ENCODE data around the gene ZNF607. TPM values are rescaled to one million over a fixed set of nuclear protein-coding genes. Genes with fewer than 3 reads are reported as not detected.

The ZNF607 gene
- total RNA-seq, 1 experiment from 2014 or later = 2.9 TPM

- in situ Hi-C loops (cut with HindIII; ENCODE audit: low pct_unique_long_range_greater_than_20kb, low sequenced_read_pairs) = no loop called here
- DNase-seq (ENCODE audit: low read depth, low spot score) = peak; percentile 73
Measured at GRCh38 chr19:37655689-37656371, 63.7 kb downstream of the ZNF607 start.

GRCh38 chr19:37655301-37655688, 64.3 kb downstream of the ZNF607 start, which contains the start of gene ZFP30:
Gene ZFP30, minus strand, starts transcription at chr19:37655465. Its CDS starts 7,643 bp downstream, at chr19:37647822.
- peak; percentile 79 for DNase-seq (ENCODE audit: low read depth, low spot score)
- in situ Hi-C loops (cut with HindIII; ENCODE audit: low pct_unique_long_range_greater_than_20kb, low sequenced_read_pairs) = no loop called here

- peak; percentile 19 for DNase-seq (ENCODE audit: low read depth, low spot score)
- in situ Hi-C loops (cut with HindIII; ENCODE audit: low pct_unique_long_range_greater_than_20kb, low sequenced_read_pairs) = no loop called here
Measured at GRCh38 chr19:37654629-37655300, 64.8 kb downstream of the ZNF607 start.

DNA sequence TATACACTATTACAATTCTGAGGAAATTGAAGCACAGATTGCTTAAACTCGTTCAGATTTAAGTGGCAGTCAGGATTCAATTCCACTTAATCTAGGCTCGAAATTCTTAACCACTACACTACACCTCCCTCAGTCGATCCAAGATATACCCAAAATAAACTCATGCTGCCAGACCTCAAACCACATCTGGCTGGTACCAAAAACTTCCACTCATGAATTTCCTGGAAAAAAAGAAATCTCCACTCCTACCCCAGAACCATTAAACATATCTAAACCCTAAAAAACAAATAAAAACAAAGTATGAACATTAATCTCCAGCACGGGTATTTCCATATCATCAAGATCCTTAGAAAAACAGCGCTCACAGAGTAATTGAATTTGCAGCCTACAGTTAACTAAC, 65.4 kb downstream of the ZNF607 start:
- in situ Hi-C loops (cut with HindIII; ENCODE audit: low pct_unique_long_range_greater_than_20kb, low sequenced_read_pairs) = no loop called here
- DNase-seq (ENCODE audit: low read depth, low spot score) = no peak

Small RNA genes within 50 kb of the gene (small RNA-seq; reads per million reads assigned to genes)
- gene SELENOKP1 = 0 reads per million in 2 experiments

Other genes with a start within 250 kb of the ZNF607 start
- 0.16 and 0.53 TPM in 2 replicates for gene ZNF793, start 212.8 kb downstream of the ZNF607 start, total RNA-seq (2014; rRNA removed; shearing (Covaris generic))
- 2.0 and 2.2 TPM in 2 replicates for gene ZNF571, start 125.0 kb downstream of the ZNF607 start, total RNA-seq (2014; rRNA removed; shearing (Covaris generic))
- gene ZNF540, start 124.9 kb downstream of the ZNF607 start, total RNA-seq (2014; rRNA removed; shearing (Covaris generic)) = 0.92 TPM in 1 of 2 replicates, not detected in the other
- gene ZFP30, start 64.3 kb downstream of the ZNF607 start, total RNA-seq (2014; rRNA removed; shearing (Covaris generic)) = 7.8 and 8.7 TPM in 2 replicates
- gene ZNF573, start 59.8 kb upstream of the ZNF607 start, total RNA-seq (2014; rRNA removed; shearing (Covaris generic)) = 0.92 and 2.4 TPM in 2 replicates
- not detected in 2 replicates for gene WDR87, start 186.8 kb upstream of the ZNF607 start, total RNA-seq (2014; rRNA removed; shearing (Covaris generic))
- 4.4 and 4.9 TPM in 2 replicates for gene SIPA1L3, start 187.4 kb upstream of the ZNF607 start, total RNA-seq (2014; rRNA removed; shearing (Covaris generic))